Measurements from ENCODE around the gene PDE4B.
"Not testable (repeated sequence)": the region's sequence is repeated elsewhere in the genome, so short reads cannot be mapped to it uniquely, and the experiment has no call there.

PDE4B gene

DNA sequence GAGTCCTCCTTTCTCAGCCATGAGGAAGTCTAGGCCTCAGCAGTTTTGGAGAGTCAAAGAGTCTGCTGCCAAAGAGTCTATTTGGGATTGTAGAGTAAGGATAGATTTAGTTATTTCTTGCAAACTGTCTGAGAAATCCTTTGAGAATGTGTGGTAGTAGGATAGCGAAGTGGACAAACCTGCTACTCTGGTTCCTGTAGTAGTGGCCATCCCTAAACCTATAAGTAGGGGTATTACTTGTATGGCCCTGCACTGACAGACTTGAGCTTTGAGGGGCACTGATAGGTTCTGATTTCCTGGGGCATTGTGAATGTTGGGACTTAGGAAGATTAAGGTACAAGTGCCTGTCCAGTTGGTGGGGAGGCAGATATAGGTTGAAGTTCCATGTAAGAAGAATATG lies 625.3 kb downstream of the PDE4B start:
- DNase-seq (ENCODE audit: low read depth in 2 of 2): no peak

DNA sequence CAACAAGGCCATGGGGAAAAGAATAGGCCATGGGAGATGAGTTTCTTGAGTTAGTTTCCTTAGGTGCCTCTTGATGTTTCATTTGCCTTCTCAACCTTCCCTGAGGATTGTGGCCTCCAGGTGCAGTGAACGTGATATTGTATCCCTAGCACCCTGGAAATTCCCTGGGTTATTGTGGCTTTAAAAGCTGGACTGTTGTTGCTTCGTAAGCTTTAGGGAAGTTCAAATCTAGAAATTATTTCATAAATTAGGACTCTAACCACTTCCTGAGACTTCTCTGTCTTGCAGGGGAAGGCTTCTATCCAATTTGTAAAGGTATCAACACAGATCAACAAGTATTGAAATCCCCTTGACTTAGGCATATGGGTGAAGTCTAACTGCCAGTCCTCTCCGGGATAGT lies 627.5 kb downstream of the PDE4B start:
- DNase-seq (ENCODE audit: low read depth in 2 of 2): not testable (repeated sequence)

DNA sequence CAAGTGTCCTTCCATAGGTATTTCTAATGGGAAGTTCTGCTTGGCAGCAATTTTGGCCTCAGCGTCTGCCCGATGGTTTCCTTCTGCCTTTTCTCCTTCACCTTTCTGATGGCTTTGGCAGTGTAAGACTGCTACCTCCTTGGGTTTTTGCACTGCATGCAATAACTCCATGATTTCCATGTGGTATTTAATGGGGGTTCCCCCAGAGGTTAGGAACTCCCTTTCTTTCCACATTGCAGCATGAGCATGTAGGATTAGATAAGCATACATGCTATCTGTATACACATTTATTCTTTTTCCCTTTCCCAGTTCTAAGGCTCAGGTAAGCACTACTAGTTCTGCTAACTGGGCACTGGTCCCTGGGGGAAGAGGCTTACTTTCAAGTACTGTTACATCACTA lies 628.2 kb downstream of the PDE4B start:
- not testable (repeated sequence) for DNase-seq (ENCODE audit: low read depth in 2 of 2)

DNA sequence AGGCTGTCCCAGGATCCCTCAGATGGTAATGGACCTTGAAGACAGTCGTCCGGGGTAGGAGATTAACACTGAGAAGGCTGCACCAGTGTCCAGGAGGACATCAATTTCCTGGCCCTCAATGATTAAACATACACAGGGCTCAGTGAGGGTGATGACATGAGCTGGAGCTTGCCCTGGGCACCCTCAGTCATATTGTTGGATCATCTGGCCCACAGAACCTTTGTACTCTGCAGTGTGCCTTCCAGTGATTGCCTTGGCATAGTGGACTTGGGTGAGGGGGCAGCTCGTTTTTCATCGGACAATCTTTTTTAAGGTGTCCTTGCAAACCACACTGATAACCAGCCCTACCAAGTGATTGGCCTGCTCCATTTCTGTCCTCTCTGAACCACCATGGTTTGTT lies 630.1 kb downstream of the PDE4B start:
- no peak for DNase-seq (ENCODE audit: low read depth in 2 of 2)

Measured in stimulated activated CD8-positive, alpha-beta memory T cell treated with anti-CD3 and anti-CD28 coated beads, Interleukin-2, amount 100 ng/mL, for 1 hour (primary cell).